Gastrocnemius medialis (tissue), 4 donors: ENCODE data around the gene C2CD4A.

Experiments
- CTCF ChIP-seq, 5 experiments: fragments of 450-650 bp in 3 of 5; fragments of 200-600 bp in 2 of 5; sonication (generic) in 2 of 5; IDR thresholded peaks in 4 of 5; conservative IDR thresholded peaks in 1 of 5; 1 replicate in 4 of 5; 2 replicates in 1 of 5; pipeline ENCODE4 v1.5.1; 2016 to 2019; ENCODE audit warnings: antibody characterized with exemption in 5 of 5, mild to moderate bottlenecking in 3 of 5, moderate library complexity in 3 of 5
- POLR2A ChIP-seq, 2 donors: fragments of 450-650 bp; IDR thresholded peaks; one replicate each; pipeline ENCODE4 v1.6.1; 2017; ENCODE audit warnings: antibody characterized with exemption in 2 of 2, mild to moderate bottlenecking in 2 of 2, moderate library complexity in 2 of 2

GRCh38 chr15:62115847-62116246, 49.1 kb downstream of the C2CD4A start:
- TF ChIP-seq CTCF (IDR thresholded peaks at IDR 0.05 in 4 of 5, conservative IDR thresholded peaks at IDR 0.05 in 1 of 5): no peak
- TF ChIP-seq POLR2A (IDR thresholded peaks at IDR 0.05): no peak
